ENCODE measurements around the gene PER2.

The PER2 gene

DNA sequence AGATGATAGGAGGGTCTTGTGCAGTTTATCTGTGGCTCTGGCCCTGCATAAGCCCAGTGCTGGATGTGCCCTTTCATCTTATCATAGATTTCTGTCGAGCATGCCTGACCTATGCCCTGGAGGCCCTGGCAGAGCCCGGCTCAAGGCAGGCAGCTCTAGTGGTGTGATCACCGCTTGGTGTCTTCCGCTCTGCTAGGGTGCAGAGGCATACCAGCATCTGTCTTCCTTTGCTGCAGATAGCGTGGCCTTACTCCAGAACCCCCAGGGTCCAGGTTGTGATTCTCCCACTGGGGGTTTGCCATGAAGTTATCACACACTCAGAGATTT, 18.2 kb upstream of the PER2 start:
- Histone ChIP-seq H3K27ac (ENCODE audit: extremely low read depth, low read depth, low read length) (no peak overlapping the region), H3K36me3 (ENCODE audit: control insufficient read depth in 2 of 2, insufficient read depth in 1 of 2, low read length in 2 of 2) (no peaks in the 10 kb centered on the region), H3K4me1 (ENCODE audit: control insufficient read depth, insufficient read depth, low read length) (no peaks in the 10 kb centered on the region), H3K9me3 (ENCODE audit: control insufficient read depth, insufficient read depth, low read depth, low read length) (no peaks in the 10 kb centered on the region), H3K4me3 (ENCODE audit: low read depth, low read length) (no peak overlapping the region)
- CTCF ChIA-PET, result no interaction called here
- POLR2A ChIA-PET, result no interaction called here
- TF ChIP-seq, protein P1, sequence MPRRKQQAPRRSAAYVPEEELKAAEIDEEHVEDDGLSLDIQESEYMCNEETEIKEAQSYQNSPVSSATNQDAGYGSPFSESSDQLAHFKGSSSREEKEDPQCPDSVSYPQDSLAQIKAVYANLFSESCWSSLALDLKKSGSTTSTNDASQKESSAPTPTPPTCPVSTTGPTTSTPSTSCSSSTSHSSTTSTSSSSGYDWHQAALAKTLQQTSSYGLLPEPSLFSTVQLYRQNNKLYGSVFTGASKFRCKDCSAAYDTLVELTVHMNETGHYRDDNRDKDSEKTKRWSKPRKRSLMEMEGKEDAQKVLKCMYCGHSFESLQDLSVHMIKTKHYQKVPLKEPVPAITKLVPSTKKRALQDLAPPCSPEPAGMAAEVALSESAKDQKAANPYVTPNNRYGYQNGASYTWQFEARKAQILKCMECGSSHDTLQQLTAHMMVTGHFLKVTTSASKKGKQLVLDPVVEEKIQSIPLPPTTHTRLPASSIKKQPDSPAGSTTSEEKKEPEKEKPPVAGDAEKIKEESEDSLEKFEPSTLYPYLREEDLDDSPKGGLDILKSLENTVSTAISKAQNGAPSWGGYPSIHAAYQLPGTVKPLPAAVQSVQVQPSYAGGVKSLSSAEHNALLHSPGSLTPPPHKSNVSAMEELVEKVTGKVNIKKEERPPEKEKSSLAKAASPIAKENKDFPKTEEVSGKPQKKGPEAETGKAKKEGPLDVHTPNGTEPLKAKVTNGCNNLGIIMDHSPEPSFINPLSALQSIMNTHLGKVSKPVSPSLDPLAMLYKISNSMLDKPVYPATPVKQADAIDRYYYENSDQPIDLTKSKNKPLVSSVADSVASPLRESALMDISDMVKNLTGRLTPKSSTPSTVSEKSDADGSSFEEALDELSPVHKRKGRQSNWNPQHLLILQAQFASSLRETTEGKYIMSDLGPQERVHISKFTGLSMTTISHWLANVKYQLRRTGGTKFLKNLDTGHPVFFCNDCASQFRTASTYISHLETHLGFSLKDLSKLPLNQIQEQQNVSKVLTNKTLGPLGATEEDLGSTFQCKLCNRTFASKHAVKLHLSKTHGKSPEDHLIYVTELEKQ (tag by site-specific recombination; IDR thresholded peaks at IDR 0.05; ENCODE audit: borderline replicate concordance), result no peak
- TF ChIP-seq ZNF274 (IDR thresholded peaks at IDR 0.05; ENCODE audit: low read length) (no peak), ZNF274 (tag by site-specific recombination; IDR thresholded peaks at IDR 0.05; ENCODE audit: borderline replicate concordance) (no peak), SALL2 (tag by site-specific recombination; IDR thresholded peaks at IDR 0.05; ENCODE audit: borderline replicate concordance) (no peak), MEIS1 (CRISPR knock-in tag; IDR thresholded peaks at IDR 0.05; ENCODE audit: borderline replicate concordance) (no peak), ZNF501 (tag by site-specific recombination; IDR thresholded peaks at IDR 0.05) (no peak), BCL11B (tag by site-specific recombination; IDR thresholded peaks at IDR 0.05; ENCODE audit: low read depth) (no peak), ZNF121 (tag by site-specific recombination; IDR thresholded peaks at IDR 0.05) (no peak), ZNF140 (tag by site-specific recombination; IDR thresholded peaks at IDR 0.05) (no peak), OSR2 (tag by site-specific recombination; IDR thresholded peaks at IDR 0.05) (no peak), ZNF292 (tag by site-specific recombination; IDR thresholded peaks at IDR 0.05; ENCODE audit: borderline replicate concordance, low read depth) (no peak), ZNF112 (tag by site-specific recombination; IDR thresholded peaks at IDR 0.05) (no peak), YY1 (tag by site-specific recombination; IDR thresholded peaks at IDR 0.05) (no peak), ZNF324 (tag by site-specific recombination; IDR thresholded peaks at IDR 0.05) (no peak), ZNF248 (tag by site-specific recombination; IDR thresholded peaks at IDR 0.05) (no peak), MYNN (tag by site-specific recombination; IDR thresholded peaks at IDR 0.05; ENCODE audit: borderline replicate concordance) (no peak)
- TF ChIP-seq, protein P2, sequence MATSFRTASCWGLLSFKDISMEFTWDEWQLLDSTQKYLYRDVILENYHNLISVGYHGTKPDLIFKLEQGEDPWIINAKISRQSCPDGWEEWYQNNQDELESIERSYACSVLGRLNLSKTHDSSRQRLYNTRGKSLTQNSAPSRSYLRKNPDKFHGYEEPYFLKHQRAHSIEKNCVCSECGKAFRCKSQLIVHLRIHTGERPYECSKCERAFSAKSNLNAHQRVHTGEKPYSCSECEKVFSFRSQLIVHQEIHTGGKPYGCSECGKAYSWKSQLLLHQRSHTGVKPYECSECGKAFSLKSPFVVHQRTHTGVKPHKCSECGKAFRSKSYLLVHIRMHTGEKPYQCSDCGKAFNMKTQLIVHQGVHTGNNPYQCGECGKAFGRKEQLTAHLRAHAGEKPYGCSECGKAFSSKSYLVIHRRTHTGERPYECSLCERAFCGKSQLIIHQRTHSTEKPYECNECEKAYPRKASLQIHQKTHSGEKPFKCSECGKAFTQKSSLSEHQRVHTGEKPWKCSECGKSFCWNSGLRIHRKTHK (tag by site-specific recombination; IDR thresholded peaks at IDR 0.05), result no peak
- TF ChIP-seq, protein P3, sequence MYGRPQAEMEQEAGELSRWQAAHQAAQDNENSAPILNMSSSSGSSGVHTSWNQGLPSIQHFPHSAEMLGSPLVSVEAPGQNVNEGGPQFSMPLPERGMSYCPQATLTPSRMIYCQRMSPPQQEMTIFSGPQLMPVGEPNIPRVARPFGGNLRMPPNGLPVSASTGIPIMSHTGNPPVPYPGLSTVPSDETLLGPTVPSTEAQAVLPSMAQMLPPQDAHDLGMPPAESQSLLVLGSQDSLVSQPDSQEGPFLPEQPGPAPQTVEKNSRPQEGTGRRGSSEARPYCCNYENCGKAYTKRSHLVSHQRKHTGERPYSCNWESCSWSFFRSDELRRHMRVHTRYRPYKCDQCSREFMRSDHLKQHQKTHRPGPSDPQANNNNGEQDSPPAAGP (tag by site-specific recombination; IDR thresholded peaks at IDR 0.05), result no peak

DNA sequence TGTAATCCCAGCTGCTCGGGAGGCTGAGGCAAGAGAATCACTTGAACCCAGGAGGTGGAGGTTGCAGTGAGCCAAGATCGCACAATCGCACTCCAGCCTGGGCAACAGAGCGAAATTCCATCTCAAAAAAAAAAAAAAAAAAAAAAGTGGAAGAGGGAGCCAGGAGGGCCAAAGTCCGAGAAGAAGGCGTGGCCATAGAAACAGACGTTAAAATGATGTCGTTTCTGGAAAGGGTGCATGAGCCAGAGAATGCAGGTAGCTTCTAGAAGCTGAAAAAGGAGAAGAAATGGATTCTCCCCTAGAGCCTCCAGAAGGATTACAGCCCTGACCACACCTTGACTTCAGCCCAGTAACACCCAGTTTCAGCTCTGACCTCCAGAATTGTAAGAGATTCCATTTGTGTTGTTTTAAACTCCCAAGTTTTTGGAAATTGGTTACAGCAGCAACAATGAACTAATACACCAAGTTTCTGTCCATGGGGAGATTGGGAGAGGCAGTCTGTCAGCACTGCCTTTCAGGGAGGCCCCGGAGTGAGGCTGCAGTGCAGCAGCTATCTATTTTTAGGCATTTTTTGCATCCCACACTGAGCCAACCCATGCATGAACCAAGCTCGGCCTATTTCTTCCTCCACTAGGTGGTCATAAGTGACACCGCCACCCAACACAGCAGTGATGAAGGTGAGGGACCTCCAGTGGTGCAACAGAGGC, 17.7 kb upstream of the PER2 start:
- H3K4me1 ChIP-seq (ENCODE audit: control insufficient read depth, insufficient read depth, low read length), result no peaks in the 10 kb centered on the region
- H3K4me3 ChIP-seq (ENCODE audit: low read depth, low read length), result no peak overlapping the region
- no peak overlapping the region for H3K27ac ChIP-seq (ENCODE audit: extremely low read depth, low read depth, low read length)
- CTCF ChIA-PET, result interaction anchor here (0.6 kb wide), 3 partner anchors 80 to 1450 kb away, joined by 3 to 5 read pairs (median 3); no protein-coding TSS in a partner anchor
- H3K9me3 ChIP-seq (ENCODE audit: control insufficient read depth, insufficient read depth, low read depth, low read length), result no peaks in the 10 kb centered on the region
- POLR2A ChIA-PET, result no interaction called here
- H3K36me3 ChIP-seq (ENCODE audit: control insufficient read depth in 2 of 2, insufficient read depth in 1 of 2, low read length in 2 of 2), result no peaks in the 10 kb centered on the region
- no peak for TF ChIP-seq KLF1 (tag by site-specific recombination; IDR thresholded peaks at IDR 0.05)
- TF ChIP-seq, protein P4, sequence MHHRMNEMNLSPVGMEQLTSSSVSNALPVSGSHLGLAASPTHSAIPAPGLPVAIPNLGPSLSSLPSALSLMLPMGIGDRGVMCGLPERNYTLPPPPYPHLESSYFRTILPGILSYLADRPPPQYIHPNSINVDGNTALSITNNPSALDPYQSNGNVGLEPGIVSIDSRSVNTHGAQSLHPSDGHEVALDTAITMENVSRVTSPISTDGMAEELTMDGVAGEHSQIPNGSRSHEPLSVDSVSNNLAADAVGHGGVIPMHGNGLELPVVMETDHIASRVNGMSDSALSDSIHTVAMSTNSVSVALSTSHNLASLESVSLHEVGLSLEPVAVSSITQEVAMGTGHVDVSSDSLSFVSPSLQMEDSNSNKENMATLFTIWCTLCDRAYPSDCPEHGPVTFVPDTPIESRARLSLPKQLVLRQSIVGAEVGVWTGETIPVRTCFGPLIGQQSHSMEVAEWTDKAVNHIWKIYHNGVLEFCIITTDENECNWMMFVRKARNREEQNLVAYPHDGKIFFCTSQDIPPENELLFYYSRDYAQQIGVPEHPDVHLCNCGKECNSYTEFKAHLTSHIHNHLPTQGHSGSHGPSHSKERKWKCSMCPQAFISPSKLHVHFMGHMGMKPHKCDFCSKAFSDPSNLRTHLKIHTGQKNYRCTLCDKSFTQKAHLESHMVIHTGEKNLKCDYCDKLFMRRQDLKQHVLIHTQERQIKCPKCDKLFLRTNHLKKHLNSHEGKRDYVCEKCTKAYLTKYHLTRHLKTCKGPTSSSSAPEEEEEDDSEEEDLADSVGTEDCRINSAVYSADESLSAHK (tag by site-specific recombination; IDR thresholded peaks at IDR 0.05), result no peak
- no peak for TF ChIP-seq ZEB2 (tag by site-specific recombination; IDR thresholded peaks at IDR 0.05)
- no peak for TF ChIP-seq ZSCAN16 (tag by site-specific recombination; IDR thresholded peaks at IDR 0.05)
- no peak for TF ChIP-seq OSR2 (tag by site-specific recombination; IDR thresholded peaks at IDR 0.05)
- no peak for TF ChIP-seq ZNF266 (tag by site-specific recombination; IDR thresholded peaks at IDR 0.05; ENCODE audit: low read depth)

Measured in HEK293 (cell line).